Measurements from ENCODE around the gene AK3. TPM values are rescaled to one million over a fixed set of nuclear protein-coding genes. Genes with fewer than 3 reads are reported as not detected.
"Not testable (repeated sequence)": the region's sequence is repeated elsewhere in the genome, so short reads cannot be mapped to it uniquely, and the experiment has no call there.

Gene AK3
- total RNA-seq, 4 donors from 2014 or later = 77.6 to 99.4 (median 88.6) TPM

- ATAC-seq (ENCODE audit: low FRiP score) (no peak), DNase-seq (ENCODE audit: low spot score) (no peak)
- TF ChIP-seq, protein P1, sequence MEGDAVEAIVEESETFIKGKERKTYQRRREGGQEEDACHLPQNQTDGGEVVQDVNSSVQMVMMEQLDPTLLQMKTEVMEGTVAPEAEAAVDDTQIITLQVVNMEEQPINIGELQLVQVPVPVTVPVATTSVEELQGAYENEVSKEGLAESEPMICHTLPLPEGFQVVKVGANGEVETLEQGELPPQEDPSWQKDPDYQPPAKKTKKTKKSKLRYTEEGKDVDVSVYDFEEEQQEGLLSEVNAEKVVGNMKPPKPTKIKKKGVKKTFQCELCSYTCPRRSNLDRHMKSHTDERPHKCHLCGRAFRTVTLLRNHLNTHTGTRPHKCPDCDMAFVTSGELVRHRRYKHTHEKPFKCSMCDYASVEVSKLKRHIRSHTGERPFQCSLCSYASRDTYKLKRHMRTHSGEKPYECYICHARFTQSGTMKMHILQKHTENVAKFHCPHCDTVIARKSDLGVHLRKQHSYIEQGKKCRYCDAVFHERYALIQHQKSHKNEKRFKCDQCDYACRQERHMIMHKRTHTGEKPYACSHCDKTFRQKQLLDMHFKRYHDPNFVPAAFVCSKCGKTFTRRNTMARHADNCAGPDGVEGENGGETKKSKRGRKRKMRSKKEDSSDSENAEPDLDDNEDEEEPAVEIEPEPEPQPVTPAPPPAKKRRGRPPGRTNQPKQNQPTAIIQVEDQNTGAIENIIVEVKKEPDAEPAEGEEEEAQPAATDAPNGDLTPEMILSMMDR (IDR thresholded peaks at IDR 0.05) = no peak
Measured at GRCh38 chr9:4780651-4781050, 39.6 kb upstream of the AK3 start.

GRCh38 chr9:4774958-4775357 is 34.0 kb upstream of the AK3 start:
- ATAC-seq (ENCODE audit: low FRiP score); DNase-seq (ENCODE audit: low spot score): not testable (repeated sequence)

- ATAC-seq (ENCODE audit: low FRiP score) (no peak), DNase-seq (ENCODE audit: low spot score) (no peak)
- TF ChIP-seq, protein P1 (IDR thresholded peaks at IDR 0.05) = no peak
Measured at GRCh38 chr9:4774209-4774608, 33.2 kb upstream of the AK3 start.

DNA sequence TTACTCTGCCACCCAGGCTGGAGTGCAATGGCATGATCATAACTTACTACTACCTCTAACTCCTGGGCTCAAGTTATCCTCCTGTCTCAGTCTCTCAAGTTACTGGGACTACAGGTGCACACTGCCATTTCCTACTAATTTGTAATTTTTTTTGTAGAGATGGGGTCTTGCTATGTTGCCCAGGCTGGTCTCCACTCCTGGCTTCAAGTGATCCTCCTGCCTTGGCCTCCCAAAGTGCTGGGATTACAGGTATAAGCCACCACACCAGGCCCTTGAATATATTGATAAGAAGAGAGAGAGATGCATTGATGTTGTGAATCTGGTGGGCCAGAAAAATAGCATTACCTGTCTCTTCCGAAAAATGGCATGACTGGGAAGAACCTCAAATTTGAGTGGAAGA is 30.8 kb upstream of the AK3 start:
- TF ChIP-seq, protein P1 (IDR thresholded peaks at IDR 0.05) = no peak
- DNase-seq (ENCODE audit: low spot score) (no peak), ATAC-seq (ENCODE audit: low FRiP score) (no peak)

GRCh38 chr9:4769321-4770080 is 28.5 kb upstream of the AK3 start:
- TF ChIP-seq, protein P1 (IDR thresholded peaks at IDR 0.05) = no peak
- ATAC-seq (ENCODE audit: low FRiP score) (no peak), DNase-seq (ENCODE audit: low spot score) (no peak)

GRCh38 chr9:4768681-4769080 is 27.7 kb upstream of the AK3 start:
- DNase-seq (ENCODE audit: low spot score) (no peak), ATAC-seq (ENCODE audit: low FRiP score) (no peak)
- TF ChIP-seq, protein P1 (IDR thresholded peaks at IDR 0.05) = no peak

GRCh38 chr9:4764033-4764432 is 23.0 kb upstream of the AK3 start:
- TF ChIP-seq, protein P1 (IDR thresholded peaks at IDR 0.05) = no peak
- no peak for ATAC-seq (ENCODE audit: low FRiP score)
- no peak for DNase-seq (ENCODE audit: low spot score)
